Measurements from ENCODE around the gene VWC2L.

VWC2L gene

GRCh38 chr2:214471382-214471781 lies 60.5 kb downstream of the VWC2L start:
- no peak for DNase-seq

- no peak for DNase-seq
Measured at GRCh38 chr2:214471990-214472389, 61.1 kb downstream of the VWC2L start.

- no peak for DNase-seq
Measured at GRCh38 chr2:214477305-214477704, 66.5 kb downstream of the VWC2L start.

- DNase-seq = no peak
Measured at GRCh38 chr2:214481204-214481603, 70.3 kb downstream of the VWC2L start.

- DNase-seq = no peak
Measured at GRCh38 chr2:214482728-214483127, 71.9 kb downstream of the VWC2L start.

- no peak for DNase-seq
Measured at GRCh38 chr2:214484239-214484638, 73.4 kb downstream of the VWC2L start.

GRCh38 chr2:214484701-214485100 lies 73.8 kb downstream of the VWC2L start:
- DNase-seq = no peak

GRCh38 chr2:214489181-214489580 lies 78.3 kb downstream of the VWC2L start:
- no peak for DNase-seq

- no peak for DNase-seq
Measured at GRCh38 chr2:214489702-214490101, 78.8 kb downstream of the VWC2L start.

- DNase-seq = no peak
Measured at GRCh38 chr2:214492152-214492551, 81.3 kb downstream of the VWC2L start.

- no peak for DNase-seq
Measured at GRCh38 chr2:214492608-214493007, 81.8 kb downstream of the VWC2L start.

GRCh38 chr2:214497489-214497888 lies 86.6 kb downstream of the VWC2L start:
- no peak for DNase-seq

- DNase-seq = no peak
Measured at GRCh38 chr2:214503568-214503967, 92.7 kb downstream of the VWC2L start.

- no peak for DNase-seq
Measured at GRCh38 chr2:214504599-214505376, 93.9 kb downstream of the VWC2L start.

GRCh38 chr2:214507032-214507431 lies 96.2 kb downstream of the VWC2L start:
- DNase-seq = no peak

GRCh38 chr2:214514704-214515103 lies 103.8 kb downstream of the VWC2L start:
- no peak for DNase-seq

- no peak for DNase-seq
Measured at GRCh38 chr2:214515111-214515510, 104.3 kb downstream of the VWC2L start.

GRCh38 chr2:214519258-214519818 lies 108.5 kb downstream of the VWC2L start:
- DNase-seq = no peak

- no peak for DNase-seq
Measured at GRCh38 chr2:214529021-214529420, 118.2 kb downstream of the VWC2L start.

GRCh38 chr2:214529514-214529913 lies 118.7 kb downstream of the VWC2L start:
- no peak for DNase-seq

GRCh38 chr2:214533541-214533940 lies 122.7 kb downstream of the VWC2L start:
- DNase-seq = no peak

- no peak for DNase-seq
Measured at GRCh38 chr2:214536625-214537024, 125.8 kb downstream of the VWC2L start.

GRCh38 chr2:214537929-214538328 lies 127.1 kb downstream of the VWC2L start:
- DNase-seq = no peak

- DNase-seq = no peak
Measured at GRCh38 chr2:214542295-214542694, 131.4 kb downstream of the VWC2L start.

- DNase-seq = no peak
Measured at GRCh38 chr2:214542866-214543265, 132.0 kb downstream of the VWC2L start.
